Measurements from ENCODE around the gene KRT76. TPM values are rescaled to one million over a fixed set of nuclear protein-coding genes. Genes with fewer than 3 reads are reported as not detected.

KRT76 gene
- total RNA-seq, 4 donors from 2014 or later, result not detected

DNA sequence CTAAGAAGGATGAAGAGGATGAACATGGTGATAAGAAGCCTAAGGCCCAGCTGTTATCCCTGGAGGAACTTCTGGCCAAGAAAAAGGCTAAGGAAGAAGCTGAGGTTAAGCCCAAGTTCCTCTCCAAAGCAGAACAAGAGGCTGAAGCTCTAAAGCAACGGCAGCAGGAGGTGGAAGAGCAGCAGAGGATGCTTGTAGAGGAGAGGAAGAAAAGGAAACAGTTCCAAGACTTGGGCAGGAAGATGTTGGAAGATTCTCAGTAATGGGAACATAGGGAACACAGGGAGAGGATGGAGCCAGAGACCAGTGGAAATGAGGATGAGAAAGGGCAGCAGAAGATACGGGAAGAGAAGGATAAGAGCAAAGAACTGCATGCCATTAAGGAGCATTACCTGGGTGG is 46.4 kb downstream of the KRT76 start:
- Histone ChIP-seq H3K27ac (no peak overlapping the region), H3K36me3 (no peaks in the 10 kb centered on the region), H3K27me3 (no peaks in the 10 kb centered on the region), H3K4me1 (no peaks in the 10 kb centered on the region), H3K4me3 (no peak overlapping the region), H3K9me3 (no peaks in the 10 kb centered on the region)
- no peak for DNase-seq
- no peak for TF ChIP-seq POLR2A (IDR thresholded peaks at IDR 0.05)
- TF ChIP-seq, protein P1, sequence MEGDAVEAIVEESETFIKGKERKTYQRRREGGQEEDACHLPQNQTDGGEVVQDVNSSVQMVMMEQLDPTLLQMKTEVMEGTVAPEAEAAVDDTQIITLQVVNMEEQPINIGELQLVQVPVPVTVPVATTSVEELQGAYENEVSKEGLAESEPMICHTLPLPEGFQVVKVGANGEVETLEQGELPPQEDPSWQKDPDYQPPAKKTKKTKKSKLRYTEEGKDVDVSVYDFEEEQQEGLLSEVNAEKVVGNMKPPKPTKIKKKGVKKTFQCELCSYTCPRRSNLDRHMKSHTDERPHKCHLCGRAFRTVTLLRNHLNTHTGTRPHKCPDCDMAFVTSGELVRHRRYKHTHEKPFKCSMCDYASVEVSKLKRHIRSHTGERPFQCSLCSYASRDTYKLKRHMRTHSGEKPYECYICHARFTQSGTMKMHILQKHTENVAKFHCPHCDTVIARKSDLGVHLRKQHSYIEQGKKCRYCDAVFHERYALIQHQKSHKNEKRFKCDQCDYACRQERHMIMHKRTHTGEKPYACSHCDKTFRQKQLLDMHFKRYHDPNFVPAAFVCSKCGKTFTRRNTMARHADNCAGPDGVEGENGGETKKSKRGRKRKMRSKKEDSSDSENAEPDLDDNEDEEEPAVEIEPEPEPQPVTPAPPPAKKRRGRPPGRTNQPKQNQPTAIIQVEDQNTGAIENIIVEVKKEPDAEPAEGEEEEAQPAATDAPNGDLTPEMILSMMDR (IDR thresholded peaks at IDR 0.05), result no peak

DNA sequence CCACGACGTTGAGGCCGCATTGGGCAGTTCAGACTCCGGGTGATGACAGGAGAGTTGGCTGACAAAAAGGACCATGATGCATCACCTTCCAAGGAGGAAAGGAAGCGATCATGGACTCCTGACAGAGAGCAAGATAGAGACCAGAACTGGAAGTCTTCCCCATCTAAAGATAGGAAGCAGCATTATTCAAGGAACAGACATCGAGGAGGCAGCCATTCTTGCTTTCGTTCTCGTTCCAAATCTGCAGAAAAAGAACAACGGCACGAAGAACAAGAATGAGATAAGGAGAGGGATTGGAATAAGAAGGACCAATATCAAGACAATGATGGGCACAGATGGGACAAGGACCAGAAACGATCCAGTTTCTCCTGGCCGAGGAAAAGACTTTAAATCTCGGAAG is 46.8 kb downstream of the KRT76 start:
- TF ChIP-seq, protein P1 (IDR thresholded peaks at IDR 0.05), result no peak
- TF ChIP-seq POLR2A (IDR thresholded peaks at IDR 0.05), result no peak
- Histone ChIP-seq H3K9me3 (no peaks in the 10 kb centered on the region), H3K4me3 (no peak overlapping the region), H3K27ac (no peak overlapping the region), H3K36me3 (no peaks in the 10 kb centered on the region), H3K4me1 (no peaks in the 10 kb centered on the region), H3K27me3 (no peaks in the 10 kb centered on the region)
- no peak for DNase-seq

DNA sequence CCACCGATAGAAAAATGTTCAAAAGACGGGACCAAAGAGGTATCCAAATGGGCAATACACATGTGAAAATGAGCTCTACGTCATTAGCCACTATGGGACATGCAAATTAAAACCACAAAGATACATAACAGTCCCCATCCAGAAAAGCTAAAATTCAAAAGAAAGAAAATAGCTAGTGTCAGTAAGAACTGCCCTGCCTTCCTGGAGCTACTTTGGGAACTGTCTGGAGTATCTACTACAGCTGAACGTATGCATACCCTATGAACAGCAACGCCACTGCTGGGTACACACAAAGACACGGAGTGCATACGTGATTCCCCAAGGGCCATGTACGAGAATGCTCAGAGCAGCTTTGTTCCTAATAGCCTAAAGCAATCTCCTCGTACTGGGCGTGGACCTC is 48.0 kb downstream of the KRT76 start:
- TF ChIP-seq, protein P1 (IDR thresholded peaks at IDR 0.05), result no peak
- no peak for TF ChIP-seq POLR2A (IDR thresholded peaks at IDR 0.05)
- no peaks in the 10 kb centered on the region for H3K9me3 ChIP-seq
- H3K36me3 ChIP-seq, result no peaks in the 10 kb centered on the region
- no peaks in the 10 kb centered on the region for H3K4me1 ChIP-seq
- no peaks in the 10 kb centered on the region for H3K27me3 ChIP-seq
- no peak overlapping the region for H3K27ac ChIP-seq
- no peak overlapping the region for H3K4me3 ChIP-seq
- DNase-seq, result no peak

DNA sequence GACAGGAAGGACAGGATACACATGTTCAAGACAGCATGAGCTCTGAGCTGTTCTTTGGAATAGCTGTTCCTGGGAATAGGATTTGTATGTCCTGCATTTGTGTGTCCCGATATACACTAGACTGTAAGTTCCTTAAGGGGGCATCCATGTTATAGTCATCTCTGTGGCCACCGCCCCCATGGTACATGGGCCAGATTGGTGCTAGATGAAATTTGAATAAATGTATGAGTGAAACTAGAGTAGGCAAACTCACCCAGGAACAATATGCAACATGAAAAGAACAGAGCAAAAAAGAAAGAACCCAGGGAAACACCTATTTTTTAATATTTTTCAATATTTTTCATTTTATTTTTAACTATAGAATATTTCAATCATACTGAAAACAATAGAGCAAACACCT is 48.8 kb downstream of the KRT76 start:
- H3K36me3 ChIP-seq, result no peaks in the 10 kb centered on the region
- no peak overlapping the region for H3K4me3 ChIP-seq
- no peaks in the 10 kb centered on the region for H3K27me3 ChIP-seq

DNA sequence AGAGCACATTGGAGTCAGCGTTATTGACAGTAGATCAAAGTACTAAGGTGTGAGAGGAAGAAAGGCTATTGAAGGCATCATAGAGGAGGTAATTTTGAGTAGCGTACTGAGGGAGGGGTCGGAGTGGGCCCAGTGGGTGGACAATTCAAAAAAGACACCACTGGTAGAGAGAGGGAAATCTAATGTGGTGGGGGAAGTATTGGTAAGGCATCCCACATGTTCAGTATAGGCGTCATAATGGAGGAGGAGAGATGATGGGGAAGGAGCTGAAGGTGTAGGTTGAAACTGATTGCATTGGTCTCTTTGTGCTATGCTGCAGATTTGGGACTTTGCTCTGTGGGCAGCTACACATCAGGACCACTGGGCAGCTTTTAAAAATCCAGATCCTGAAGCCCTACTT is 50.1 kb downstream of the KRT76 start:
- H3K27ac ChIP-seq, result no peak overlapping the region
- H3K27me3 ChIP-seq, result no peaks in the 10 kb centered on the region
- TF ChIP-seq POLR2A (IDR thresholded peaks at IDR 0.05), result no peak
- TF ChIP-seq, protein P1 (IDR thresholded peaks at IDR 0.05), result no peak

More for the DNA sequence above, 48.8 kb downstream of the KRT76 start:
- TF ChIP-seq POLR2A (IDR thresholded peaks at IDR 0.05), result no peak
- TF ChIP-seq, protein P1 (IDR thresholded peaks at IDR 0.05), result no peak
- Histone ChIP-seq H3K4me1 (no peaks in the 10 kb centered on the region), H3K9me3 (no peaks in the 10 kb centered on the region), H3K27ac (no peak overlapping the region)
- no peak for DNase-seq

DNA sequence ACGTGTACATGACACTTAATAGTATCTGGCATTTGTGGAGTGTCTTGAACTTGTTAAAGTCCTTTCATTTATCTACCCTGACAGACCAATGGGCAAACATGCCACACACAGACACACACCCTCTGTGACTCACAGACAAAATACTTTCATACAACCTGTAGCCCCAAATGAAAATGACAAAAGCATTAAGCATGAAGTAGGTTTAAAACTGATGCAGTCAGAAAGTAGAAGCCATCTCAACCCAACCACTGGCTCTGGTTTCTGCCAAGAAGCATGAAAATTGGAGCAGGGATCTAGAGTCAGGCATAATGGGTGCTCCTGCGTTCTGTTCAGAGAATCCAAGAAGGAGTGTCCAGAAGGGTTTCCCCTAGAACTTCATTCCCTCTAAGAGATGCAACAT is 50.7 kb downstream of the KRT76 start:
- DNase-seq, result no peak
- H3K9me3 ChIP-seq, result no peaks in the 10 kb centered on the region
- no peaks in the 10 kb centered on the region for H3K27me3 ChIP-seq
- no peak overlapping the region for H3K4me3 ChIP-seq
- H3K4me1 ChIP-seq, result no peaks in the 10 kb centered on the region
- TF ChIP-seq, protein P1 (IDR thresholded peaks at IDR 0.05), result no peak
- no peak for TF ChIP-seq POLR2A (IDR thresholded peaks at IDR 0.05)
- H3K27ac ChIP-seq, result no peak overlapping the region
- H3K36me3 ChIP-seq, result no peaks in the 10 kb centered on the region

More for the DNA sequence above, 50.1 kb downstream of the KRT76 start:
- no peak for DNase-seq
- Histone ChIP-seq H3K36me3 (no peaks in the 10 kb centered on the region), H3K4me1 (no peaks in the 10 kb centered on the region), H3K4me3 (no peak overlapping the region), H3K9me3 (no peaks in the 10 kb centered on the region)
